Neuronal stem cell (in vitro differentiated cells): ENCODE results near the gene ITGB4.

ENCODE experiments used
- DNase-seq: peaks from one replicate; pipeline ENCODE4 v3.0.0-alpha.2; 2013; ENCODE audit warnings: low spot score
- H2AFZ ChIP-seq: one replicate; pipeline ENCODE4 v1.6.1; 2013; ENCODE audit warnings: mild to moderate bottlenecking, low read length, inconsistent platforms
- H2AK5ac ChIP-seq: 2 replicates; pipeline ENCODE4 v1.6.1; 2013; ENCODE audit warnings: low read depth, mild to moderate bottlenecking, inconsistent platforms, low read length, moderate library complexity, mixed read lengths
- H2BK120ac ChIP-seq: 2 replicates; pipeline ENCODE4 v1.6.1; 2013; ENCODE audit warnings: low read depth, mild to moderate bottlenecking, inconsistent platforms, low read length, moderate library complexity, mixed read lengths
- H2BK12ac ChIP-seq: one replicate; pipeline ENCODE4 v1.6.1; 2013; ENCODE audit warnings: low read length, inconsistent platforms
- H2BK15ac ChIP-seq: 2 replicates; pipeline ENCODE4 v1.6.1; 2013; ENCODE audit warnings: mild to moderate bottlenecking, low read length, inconsistent platforms, mixed read lengths
- H2BK5ac ChIP-seq: one replicate; pipeline ENCODE4 v1.6.1; 2013; ENCODE audit warnings: inconsistent platforms, mild to moderate bottlenecking, low read length, moderate library complexity
- H3K14ac ChIP-seq: one replicate; pipeline ENCODE4 v1.6.1; 2013; ENCODE audit warnings: low read length, inconsistent platforms
- H3K18ac ChIP-seq: 2 replicates; pipeline ENCODE4 v1.6.1; 2013; ENCODE audit warnings: low read length, inconsistent platforms
- H3K23ac ChIP-seq: 2 replicates; pipeline ENCODE4 v1.6.1; 2013; ENCODE audit warnings: low read depth, mild to moderate bottlenecking, mixed read lengths, low read length, inconsistent platforms; ENCODE audit not compliant: poor library complexity
- H3K27ac ChIP-seq: replicated peaks from 3 replicates; pipeline ENCODE4 v1.5.1; 2013; ENCODE audit warnings: low read length, inconsistent platforms
- H3K27me3 ChIP-seq, 3 experiments: 2 replicates each; pipeline ENCODE4 v1.6.1; 2013; ENCODE audit warnings: low read length in 3 of 3, mild to moderate bottlenecking in 2 of 3, inconsistent platforms in 1 of 3, low read depth in 1 of 3, mixed read lengths in 1 of 3, moderate library complexity in 1 of 3; ENCODE audit not compliant: control insufficient read depth in 3 of 3, insufficient read depth in 3 of 3
- H3K36me3 ChIP-seq, 2 donors: replicated peaks in 1 of 2; 2 replicates each; pipeline ENCODE4 v1.6.1; 2013; ENCODE audit warnings: low read length in 2 of 2; ENCODE audit not compliant: control insufficient read depth in 2 of 2, insufficient read depth in 2 of 2
- H3K4ac ChIP-seq: 2 replicates; pipeline ENCODE4 v1.6.1; 2013; ENCODE audit warnings: inconsistent platforms, mild to moderate bottlenecking, low read length, moderate library complexity
- H3K4me1 ChIP-seq, 2 donors: 1 replicate in 1 of 2; 2 replicates in 1 of 2; pipeline ENCODE4 v1.6.1; 2013; ENCODE audit warnings: low read length in 2 of 2, low read depth in 1 of 2; ENCODE audit not compliant: control insufficient read depth in 2 of 2, insufficient read depth in 1 of 2
- H3K4me2 ChIP-seq: one replicate; pipeline ENCODE4 v1.6.1; 2013; ENCODE audit warnings: mild to moderate bottlenecking, low read length, inconsistent platforms; ENCODE audit not compliant: insufficient read depth, poor library complexity, severe bottlenecking
- H3K4me3 ChIP-seq, 2 donors: 2 replicates each; pipeline ENCODE4 v1.5.1; 2013; ENCODE audit warnings: low read length in 2 of 2, mild to moderate bottlenecking in 2 of 2, inconsistent platforms in 1 of 2, moderate library complexity in 1 of 2
- H3K79me1 ChIP-seq: one replicate; pipeline ENCODE4 v1.6.1; 2013; ENCODE audit warnings: low read depth, mild to moderate bottlenecking, inconsistent platforms, low read length, moderate library complexity
- H3K9ac ChIP-seq: one replicate; pipeline ENCODE4 v1.6.1; 2013; ENCODE audit warnings: mild to moderate bottlenecking, low read depth, low read length, inconsistent platforms; ENCODE audit not compliant: poor library complexity
- H3K9me3 ChIP-seq, 2 donors: replicated peaks in 1 of 2; 2 replicates each; pipeline versions ENCODE3 to v1.6.1; 2013; ENCODE audit warnings: low read length in 2 of 2, mild to moderate bottlenecking in 2 of 2, inconsistent platforms in 1 of 2, low read depth in 1 of 2, mixed read lengths in 1 of 2, moderate library complexity in 1 of 2; ENCODE audit not compliant: control insufficient read depth in 2 of 2, insufficient read depth in 1 of 2
- H4K8ac ChIP-seq: one replicate; pipeline ENCODE4 v1.6.1; 2013; ENCODE audit warnings: low read depth, mild to moderate bottlenecking, inconsistent platforms, low read length, moderate library complexity
- H4K91ac ChIP-seq: one replicate; pipeline ENCODE4 v1.6.1; 2013; ENCODE audit warnings: low read length, low read depth, mild to moderate bottlenecking, inconsistent platforms; ENCODE audit not compliant: poor library complexity
- WGBS, 2 donors: extraction: QIAGEN DNeasy Blood & Tissue Kit; methylation state at CpG; one replicate each; pipeline ENCODE4 v1.1.7; 2013; ENCODE audit warnings: missing lambda C conversion rate in 2 of 2, mixed read lengths in 1 of 2; ENCODE audit not compliant: insufficient read length in 2 of 2, insufficient replicate concordance in 1 of 2; ENCODE audit errors: extremely low coverage in 2 of 2; 5-methylcytosine and 5-hydroxymethylcytosine counted together

Gene ITGB4

GRCh38 chr17:75742337-75742736 lies 21.1 kb downstream of the ITGB4 start:
- Histone ChIP-seq H3K9ac (peak overlapping the region; percentile 16), H2BK15ac (peak overlapping the region; percentile 75), H2BK120ac (no peak overlapping the region), H2AK5ac (peak overlapping the region; percentile 61), H2AFZ (no peak overlapping the region), H3K4me1 (peaks cover 0 to 5% of the 10 kb centered on the region in 2 donors), H3K27ac (no peak overlapping the region), H3K27me3 (peaks cover 0 to 11% (median 0%) of the 10 kb centered on the region in 3 experiments), H3K4me3 (peak overlapping the region in 1 of 2 donors; percentile 39), H3K79me1 (peaks cover 3% of the 10 kb centered on the region), H3K14ac (peak overlapping the region; percentile 75), H2BK12ac (no peak overlapping the region), H3K23ac (no peak overlapping the region), H3K36me3 (no peaks in the 10 kb centered on the region), H3K9me3 (no peaks in the 10 kb centered on the region), H3K4ac (no peak overlapping the region), H3K4me2 (no peak overlapping the region), H4K91ac (no peak overlapping the region), H4K8ac (peak overlapping the region; percentile 82), H2BK5ac (no peak overlapping the region), H3K18ac (peak overlapping the region; percentile 57)
- no CpG with 5 or more reads among the region's 25 CpGs for WGBS, 2 donors
- no peak for DNase-seq

- no peaks in the 10 kb centered on the region for H3K4me1 ChIP-seq
- H2AFZ ChIP-seq = no peak overlapping the region
- H4K8ac ChIP-seq = no peak overlapping the region
- H2BK15ac ChIP-seq = no peak overlapping the region
- H3K4me3 ChIP-seq = no peak overlapping the region
- peaks cover 0 to 7% (median 0%) of the 10 kb centered on the region in 3 experiments for H3K27me3 ChIP-seq
- H3K79me1 ChIP-seq = peaks cover 2% of the 10 kb centered on the region
- no CpG with 5 or more reads among the region's 25 CpGs for WGBS, 2 donors
- no peak overlapping the region for H3K4me2 ChIP-seq
- no peak overlapping the region for H3K9ac ChIP-seq
- DNase-seq = no peak
- H3K36me3 ChIP-seq = no peaks in the 10 kb centered on the region
- no peak overlapping the region for H4K91ac ChIP-seq
- no peak overlapping the region for H3K14ac ChIP-seq
- H2AK5ac ChIP-seq = peak overlapping the region; percentile 81
- H2BK12ac ChIP-seq = no peak overlapping the region
- peak overlapping the region; percentile 24 for H2BK5ac ChIP-seq
- H3K18ac ChIP-seq = peak overlapping the region; percentile 64
- H3K4ac ChIP-seq = no peak overlapping the region
- no peak overlapping the region for H3K23ac ChIP-seq
- H3K27ac ChIP-seq = no peak overlapping the region
- no peaks in the 10 kb centered on the region for H3K9me3 ChIP-seq
- no peak overlapping the region for H2BK120ac ChIP-seq
Observed at GRCh38 chr17:75743625-75744206, 22.5 kb downstream of the ITGB4 start.

- Histone ChIP-seq H3K4me2 (no peak overlapping the region), H3K4ac (peak overlapping the region; percentile 23), H2BK15ac (no peak overlapping the region), H3K36me3 (no peaks in the 10 kb centered on the region), H3K27me3 (peaks cover 0 to 16% (median 3%) of the 10 kb centered on the region in 3 experiments), H3K18ac (peak overlapping the region; percentile 27), H2BK5ac (no peak overlapping the region), H2BK12ac (no peak overlapping the region), H4K91ac (no peak overlapping the region), H2AK5ac (peak overlapping the region; percentile 83), H3K79me1 (no peaks in the 10 kb centered on the region), H2BK120ac (no peak overlapping the region), H4K8ac (no peak overlapping the region), H3K23ac (no peak overlapping the region), H2AFZ (no peak overlapping the region), H3K9ac (no peak overlapping the region), H3K27ac (no peak overlapping the region), H3K4me3 (no peak overlapping the region), H3K14ac (no peak overlapping the region), H3K9me3 (no peaks in the 10 kb centered on the region), H3K4me1 (peaks cover 0 to 3% of the 10 kb centered on the region in 2 donors)
- no peak for DNase-seq
- no CpG with 5 or more reads among the region's 9 CpGs for WGBS, 2 donors
Observed at GRCh38 chr17:75748706-75749105, 27.4 kb downstream of the ITGB4 start.

- Histone ChIP-seq H3K14ac (no peak overlapping the region), H3K18ac (no peak overlapping the region), H3K4ac (no peak overlapping the region), H2BK5ac (peak overlapping the region; percentile 60), H3K23ac (peak overlapping the region; percentile 45), H4K91ac (no peak overlapping the region), H4K8ac (peak overlapping the region; percentile 94), H3K27ac (no peak overlapping the region), H2AK5ac (peak overlapping the region; percentile 73), H3K4me1 (peaks cover 0 to 8% of the 10 kb centered on the region in 2 donors), H3K4me3 (no peak overlapping the region), H3K27me3 (peaks cover 0 to 21% (median 5%) of the 10 kb centered on the region in 3 experiments), H3K79me1 (no peaks in the 10 kb centered on the region), H3K9ac (peak overlapping the region; percentile 68), H2BK120ac (no peak overlapping the region), H3K36me3 (no peaks in the 10 kb centered on the region), H3K4me2 (peak overlapping the region; percentile 45), H2BK12ac (peak overlapping the region; percentile 59), H3K9me3 (no peaks in the 10 kb centered on the region), H2BK15ac (no peak overlapping the region), H2AFZ (peak overlapping the region; percentile 83)
- DNase-seq = peak; percentile 79
- no CpG with 5 or more reads among the region's 20 CpGs for WGBS, 2 donors
Observed at GRCh38 chr17:75749545-75750389, 28.5 kb downstream of the ITGB4 start.
